ENCODE data around the gene WWC2.

- TF ChIP-seq CTCF (IDR thresholded peaks at IDR 0.05; ENCODE audit: low read depth, low read length) (no peak), POLR2A (IDR thresholded peaks at IDR 0.05; ENCODE audit: extremely low read depth, insufficient read length) (no peak), MYC (IDR thresholded peaks at IDR 0.05; ENCODE audit: low read depth, low read length) (no peak)
- TF ChIP-seq, protein P1, sequence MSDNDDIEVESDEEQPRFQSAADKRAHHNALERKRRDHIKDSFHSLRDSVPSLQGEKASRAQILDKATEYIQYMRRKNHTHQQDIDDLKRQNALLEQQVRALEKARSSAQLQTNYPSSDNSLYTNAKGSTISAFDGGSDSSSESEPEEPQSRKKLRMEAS (IDR thresholded peaks at IDR 0.05; ENCODE audit: low read depth, low read length) = no peak
Observed at GRCh38 chr4:183140911-183141320, 41.9 kb downstream of the WWC2 start.

Measured in NB4 (cell line).